Choroid plexus epithelial cell (primary cell): ENCODE measurements around the gene FBXO8.

Experiments
- DNase-seq: peaks from one replicate; pipeline ENCODE4 v3.0.0-alpha.2; 2010; ENCODE audit warnings: low read depth
- H3K4me3 ChIP-seq: 2 replicates; pipeline ENCODE4 v1.5.1; 2011; ENCODE audit warnings: low read depth, mild to moderate bottlenecking, control low read depth, low read length, moderate library complexity
- CTCF ChIP-seq: conservative IDR thresholded peaks from 2 replicates; pipeline ENCODE4 v1.5.1; 2011; ENCODE audit warnings: low read depth, mild to moderate bottlenecking, control low read depth, inconsistent platforms, low read length, moderate library complexity

Gene FBXO8

DNA sequence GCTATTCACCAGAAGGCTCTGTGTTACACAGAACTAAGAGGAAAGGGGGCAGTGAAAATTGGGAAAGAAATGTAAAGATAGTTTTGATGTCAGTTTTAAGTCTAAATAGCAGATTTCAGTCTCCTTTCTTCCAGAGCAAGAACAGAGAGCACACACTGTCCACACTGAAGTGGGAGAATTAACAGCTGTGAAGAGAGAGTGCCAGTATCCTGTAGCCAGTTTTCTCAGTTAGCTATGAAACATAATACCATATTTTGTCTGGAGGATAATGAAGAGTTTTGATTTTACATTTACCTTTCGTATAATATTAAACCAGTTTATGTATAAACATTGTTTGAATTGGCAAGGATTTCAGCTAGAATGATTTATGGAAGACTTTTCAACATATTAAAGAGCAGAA lies 35.1 kb downstream of the FBXO8 start:
- H3K4me3 ChIP-seq, result no peak overlapping the region
- DNase-seq, result no peak
- TF ChIP-seq CTCF, result no peak

DNA sequence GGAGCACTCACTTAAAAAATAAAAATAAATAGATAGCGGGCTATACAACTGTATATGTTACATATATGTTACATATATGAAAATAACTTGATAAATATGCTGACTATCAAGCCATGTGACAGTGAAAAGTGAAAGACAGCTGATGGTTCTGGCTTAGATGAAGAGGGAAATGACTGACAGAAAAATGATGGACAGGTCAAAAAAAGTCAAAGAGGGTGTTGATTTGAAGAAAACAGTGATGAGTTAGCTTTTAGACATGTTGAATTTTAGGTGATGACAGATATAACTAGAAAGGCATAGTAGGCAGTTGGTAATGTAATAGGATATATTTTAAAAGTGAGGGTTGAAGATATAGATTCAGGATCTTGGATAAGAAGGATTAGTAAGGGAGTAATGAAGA lies 37.8 kb downstream of the FBXO8 start:
- no peak for DNase-seq
- no peak overlapping the region for H3K4me3 ChIP-seq
- TF ChIP-seq CTCF, result no peak

GRCh38 chr4:174244441-174244840 lies 39.0 kb downstream of the FBXO8 start:
- no peak for TF ChIP-seq CTCF
- DNase-seq, result peak; percentile 36
- H3K4me3 ChIP-seq, result no peak overlapping the region

DNA sequence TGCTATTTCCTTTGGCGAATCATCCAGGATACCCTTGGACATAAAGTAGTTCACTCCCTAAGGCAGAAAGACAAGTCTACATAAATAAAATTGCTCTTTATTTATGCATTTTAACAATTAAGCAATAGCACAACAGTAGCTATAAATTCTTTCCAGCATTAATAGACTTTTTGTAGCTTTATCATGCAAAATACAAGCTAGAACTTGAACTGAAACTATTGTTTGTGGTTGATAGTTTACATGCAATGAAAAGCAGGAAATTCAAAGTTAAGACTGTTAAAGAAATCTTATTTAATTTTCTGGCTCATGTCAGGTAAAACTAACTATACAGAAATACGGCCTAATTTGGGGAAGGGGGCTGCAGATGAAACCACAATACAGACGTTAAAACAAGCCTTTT lies 42.3 kb downstream of the FBXO8 start:
- H3K4me3 ChIP-seq, result no peak overlapping the region
- no peak for TF ChIP-seq CTCF
- no peak for DNase-seq

- no peak for DNase-seq
- no peak for TF ChIP-seq CTCF
- no peak overlapping the region for H3K4me3 ChIP-seq
Measured at GRCh38 chr4:174236359-174236758, 47.1 kb downstream of the FBXO8 start.

GRCh38 chr4:174230680-174231079 lies 52.8 kb downstream of the FBXO8 start:
- DNase-seq, result no peak
- no peak overlapping the region for H3K4me3 ChIP-seq
- TF ChIP-seq CTCF, result no peak

DNA sequence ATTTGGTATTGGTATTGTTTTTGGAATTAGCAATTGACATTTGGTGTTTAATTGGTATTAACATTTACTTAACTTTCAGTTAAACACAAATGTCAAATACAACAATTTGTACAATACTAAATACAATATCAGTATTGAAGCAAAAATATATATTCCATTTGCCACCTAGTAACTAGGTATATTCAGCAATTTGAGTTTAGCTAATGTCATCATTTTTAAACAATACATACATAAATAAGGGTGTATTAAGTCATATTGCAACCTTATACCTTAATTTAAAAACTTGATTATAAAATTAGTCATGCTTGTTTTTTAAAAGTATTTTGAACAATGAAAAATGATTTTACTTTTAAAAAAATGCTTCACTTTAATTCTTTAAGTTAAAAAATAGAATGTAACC lies 53.3 kb downstream of the FBXO8 start:
- TF ChIP-seq CTCF, result no peak
- no peak for DNase-seq
- H3K4me3 ChIP-seq, result no peak overlapping the region
